ENCODE measurements around the gene YTHDF1. TPM values are rescaled to one million over a fixed set of nuclear protein-coding genes. Genes with fewer than 3 reads are reported as not detected.

The YTHDF1 gene
- total and polyA plus RNA-seq, 2 of the 8 experiments (the other 6 are each of a cell fraction or from before 2014, with no cell fraction given): 32.8 to 66.0 TPM

- no peaks in the 10 kb centered on the region for H3K79me1 ChIP-seq (ENCODE audit: low read depth, low read length)
- H3K79me2 ChIP-seq (ENCODE audit: control insufficient read depth in 1 of 2, insufficient read depth in 2 of 2, low read length in 2 of 2): no peaks in the 10 kb centered on the region
- H3K4me1 ChIP-seq (replicated peaks in 1 of 4; ENCODE audit: control insufficient read depth in 3 of 4, insufficient read depth in 4 of 4, low read length in 3 of 4): peaks cover 14 to 34% (median 18%) of the 10 kb centered on the region in 4 experiments
- H3K36me3 ChIP-seq (ENCODE audit: control insufficient read depth in 2 of 4, insufficient read depth in 4 of 4, low read length in 3 of 4): no peaks in the 10 kb centered on the region
- no peak overlapping the region for H3K4ac ChIP-seq (replicated peaks; ENCODE audit: insufficient read length, low read depth, low read length)
- 47% methylated on average over 13 of the region's 13 CpGs; no CpG with 5 or more reads in 1 of the 2 experiments for WGBS, 2 experiments (ENCODE audit: extremely low coverage in 1 of 2, insufficient coverage in 1 of 2, insufficient read length in 1 of 2, insufficient replicate concordance in 2 of 2, low coverage in 1 of 2, low lambda C conversion rate in 2 of 2, missing lambda C conversion rate in 1 of 2)
- no peak overlapping the region for H2AK5ac ChIP-seq (ENCODE audit: low read depth, low read length)
- H4K20me1 ChIP-seq (replicated peaks in 1 of 2; ENCODE audit: control insufficient read depth in 1 of 2, insufficient read depth in 2 of 2, low read length in 2 of 2): no peaks in the 10 kb centered on the region
- H4K91ac ChIP-seq (replicated peaks; ENCODE audit: insufficient read length, low read length): no peak overlapping the region
- H3K4me2 ChIP-seq (ENCODE audit: insufficient read depth in 1 of 2, low read depth in 2 of 2, low read length in 2 of 2): peak overlapping the region; percentile 27 to 43; a peak in 3 of 4 replicates
- ChIA-PET POLR2A (ENCODE audit: partially characterized antibody) (interaction anchor here (1.0 to 1.7 kb wide), 2 partner anchors 12 to 51 kb away, joined by 3 to 5 read pairs; no protein-coding TSS in a partner anchor), CTCF (ENCODE audit: partially characterized antibody) (interaction anchor here (0.6 to 7.3 kb wide), 14 partner anchors 8 to 1161 kb away, joined by 3 to 87 read pairs (median 4); partner anchors contain the start of genes COL20A1 and NKAIN4)
- FAIRE-seq: no peak
- TF ChIP-seq RXRA (IDR thresholded peaks at IDR 0.05; ENCODE audit: insufficient read depth, low read depth, low read length) (no peak), ASH2L (IDR thresholded peaks at IDR 0.05; ENCODE audit: low read length) (peak; percentile 42), CTCF (IDR thresholded peaks at IDR 0.05; ENCODE audit: control extremely low read depth in 1 of 3, insufficient read depth in 1 of 3, low read depth in 1 of 3, low read length in 3 of 3) (peak in 1 of 3 experiments; percentile 18; a peak in 2 of 4 replicates)
- H3K4me3 ChIP-seq (ENCODE audit: extremely low read depth in 1 of 4, insufficient read depth in 2 of 4, low read depth in 3 of 4, low read length in 4 of 4): peak overlapping the region in 1 of 4 experiments; percentile 9; a peak in 1 of 8 replicates
- H4K5ac ChIP-seq (ENCODE audit: insufficient read length, low read depth, low read length): no peak overlapping the region
- H3K27me3 ChIP-seq (replicated peaks in 1 of 4; ENCODE audit: control insufficient read depth in 3 of 4, extremely low read depth in 1 of 4, insufficient read depth in 3 of 4, low read length in 3 of 4): peaks cover 0 to 3% (median 1%) of the 10 kb centered on the region in 4 experiments; a peak in 2 of 7 replicates
- H3K56ac ChIP-seq (replicated peaks; ENCODE audit: insufficient read length, low read depth, low read length): no peak overlapping the region
- no peak overlapping the region; the same call in 1 of the 2 replicates for H2BK5ac ChIP-seq (ENCODE audit: low read depth, low read length)
- no peak overlapping the region for H4K8ac ChIP-seq (ENCODE audit: extremely low read depth, insufficient read depth, low read length)
- peak overlapping the region; percentile 38; the same call in 1 of the 2 replicates for H3K18ac ChIP-seq (ENCODE audit: extremely low read depth, low read length)
- no peak overlapping the region for H2BK15ac ChIP-seq (ENCODE audit: low read length)
- no peak overlapping the region; the same call in 1 of the 2 replicates for H2BK20ac ChIP-seq (ENCODE audit: low read length)
- no peak overlapping the region for H3K14ac ChIP-seq (ENCODE audit: insufficient read length)
- no peak overlapping the region for H3K23ac ChIP-seq (ENCODE audit: insufficient read length)
- no peaks in the 10 kb centered on the region for H3K23me2 ChIP-seq (ENCODE audit: low read depth, low read length)
- no peak for DNase-seq (ENCODE audit: low read depth in 1 of 2, low spot score in 2 of 2)
- no peak overlapping the region for H2AFZ ChIP-seq (ENCODE audit: low read length)
- no peak overlapping the region for H3K27ac ChIP-seq (ENCODE audit: low read depth, low read length)
- no peak overlapping the region for H2BK120ac ChIP-seq (replicated peaks; ENCODE audit: low read depth, low read length)
- no peak overlapping the region for H3K9ac ChIP-seq (replicated peaks in 1 of 4; ENCODE audit: extremely low read depth in 1 of 4, low read depth in 3 of 4, low read length in 3 of 4)
- no peaks in the 10 kb centered on the region for H3K9me3 ChIP-seq (ENCODE audit: insufficient read depth in 2 of 2, low read depth in 1 of 2, low read length in 1 of 2)
- H2BK12ac ChIP-seq (ENCODE audit: low read depth, low read length): 0 out of 2 replicates have a peak overlapping the region, but pooled peaks have one; percentile 40
Observed at GRCh38 chr20:63228806-63229205, 12.9 kb upstream of the YTHDF1 start.

Data from H1 (cell line).